ENCODE data around the gene P2RY1.

P2RY1 gene

GRCh38 chr3:152825566-152825965 is 9.4 kb upstream of the P2RY1 start:
- no peaks in the 10 kb centered on the region for H3K27me3 ChIP-seq
- H3K27ac ChIP-seq, result no peak overlapping the region
- H3K4me3 ChIP-seq (ENCODE audit: low read depth in 1 of 2, low read length in 1 of 2), result no peak overlapping the region
- H3K9me3 ChIP-seq, result no peaks in the 10 kb centered on the region
- no peaks in the 10 kb centered on the region for H3K36me3 ChIP-seq
- no peak for TF ChIP-seq CTCF (IDR thresholded peaks at IDR 0.05)
- no peaks in the 10 kb centered on the region for H3K4me1 ChIP-seq (ENCODE audit: control insufficient read depth in 1 of 2, insufficient read depth in 1 of 2, low read depth in 1 of 2, low read length in 1 of 2)

- Histone ChIP-seq H3K9me3 (no peaks in the 10 kb centered on the region), H3K27me3 (no peaks in the 10 kb centered on the region), H3K36me3 (no peaks in the 10 kb centered on the region), H3K27ac (no peak overlapping the region), H3K4me1 (ENCODE audit: control insufficient read depth in 1 of 2, insufficient read depth in 1 of 2, low read depth in 1 of 2, low read length in 1 of 2) (no peaks in the 10 kb centered on the region), H3K4me3 (ENCODE audit: low read depth in 1 of 2, low read length in 1 of 2) (no peak overlapping the region)
- TF ChIP-seq CTCF (IDR thresholded peaks at IDR 0.05), result no peak
Measured at GRCh38 chr3:152826476-152826875, 8.5 kb upstream of the P2RY1 start.

GRCh38 chr3:152827313-152827712 is 7.6 kb upstream of the P2RY1 start:
- H3K27me3 ChIP-seq, result no peaks in the 10 kb centered on the region
- no peaks in the 10 kb centered on the region for H3K36me3 ChIP-seq
- no peaks in the 10 kb centered on the region for H3K4me1 ChIP-seq (ENCODE audit: control insufficient read depth in 1 of 2, insufficient read depth in 1 of 2, low read depth in 1 of 2, low read length in 1 of 2)
- no peak overlapping the region for H3K27ac ChIP-seq
- TF ChIP-seq CTCF (IDR thresholded peaks at IDR 0.05), result no peak
- no peaks in the 10 kb centered on the region for H3K9me3 ChIP-seq
- H3K4me3 ChIP-seq (ENCODE audit: low read depth in 1 of 2, low read length in 1 of 2), result no peak overlapping the region

- Histone ChIP-seq H3K9me3 (no peaks in the 10 kb centered on the region), H3K36me3 (no peaks in the 10 kb centered on the region), H3K4me3 (ENCODE audit: low read depth in 1 of 2, low read length in 1 of 2) (no peak overlapping the region), H3K4me1 (ENCODE audit: control insufficient read depth in 1 of 2, insufficient read depth in 1 of 2, low read depth in 1 of 2, low read length in 1 of 2) (no peaks in the 10 kb centered on the region), H3K27ac (no peak overlapping the region), H3K27me3 (peaks cover 2% of the 10 kb centered on the region)
- TF ChIP-seq CTCF (IDR thresholded peaks at IDR 0.05), result no peak
Measured at GRCh38 chr3:152828075-152828840, 6.7 kb upstream of the P2RY1 start.

- TF ChIP-seq CTCF (IDR thresholded peaks at IDR 0.05), result no peak
- Histone ChIP-seq H3K4me3 (ENCODE audit: low read depth in 1 of 2, low read length in 1 of 2) (no peak overlapping the region), H3K27me3 (peaks cover 22% of the 10 kb centered on the region), H3K27ac (no peak overlapping the region), H3K36me3 (no peaks in the 10 kb centered on the region), H3K9me3 (no peaks in the 10 kb centered on the region), H3K4me1 (ENCODE audit: control insufficient read depth in 1 of 2, insufficient read depth in 1 of 2, low read depth in 1 of 2, low read length in 1 of 2) (peaks cover 9 to 10% of the 10 kb centered on the region in 2 experiments)
Measured at GRCh38 chr3:152830245-152830644, 4.7 kb upstream of the P2RY1 start.

Data from neutrophil (primary cell).